ENCODE data around the gene POLH. TPM values are rescaled to one million over a fixed set of nuclear protein-coding genes. Genes with fewer than 3 reads are reported as not detected.

The POLH gene
- total and polyA plus RNA-seq, 2 donors (not counting 3 experiments of a cell fraction or from before 2014, with no cell fraction given), result 9.3 to 36.6 TPM

DNA sequence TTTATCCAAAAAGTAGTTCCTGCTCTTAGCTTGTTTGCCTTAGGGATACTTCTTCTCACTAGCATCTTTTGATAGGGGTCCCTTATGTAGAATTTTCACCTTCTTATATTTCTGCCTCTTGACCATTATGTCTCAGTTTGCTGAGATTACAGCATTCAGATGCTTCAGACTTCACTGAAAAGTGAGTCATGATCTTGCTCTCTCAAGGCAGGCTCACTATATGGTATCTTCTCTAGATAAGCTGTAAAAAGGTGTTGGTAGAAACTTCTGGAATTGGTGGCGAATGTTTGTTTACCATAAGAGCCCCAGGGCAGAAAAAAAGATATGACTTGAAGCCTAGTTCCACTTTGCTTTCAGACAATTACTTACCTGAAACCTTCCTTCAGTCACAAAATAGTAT lies 33.4 kb downstream of the POLH start:
- POLR2A ChIA-PET, result no interaction called here
- H3K36me3 ChIP-seq (ENCODE audit: control insufficient read depth in 2 of 2, extremely low read depth in 1 of 2, insufficient read depth in 2 of 2, low read length in 2 of 2), result peaks cover 12 to 18% of the 10 kb centered on the region in 2 experiments

More for the DNA sequence above, 33.4 kb downstream of the POLH start:
- no peaks in the 10 kb centered on the region for H3K9me1 ChIP-seq (replicated peaks; ENCODE audit: control insufficient read depth, extremely low read depth, insufficient read depth, low read length)
- H4K20me1 ChIP-seq (replicated peaks; ENCODE audit: control insufficient read depth, extremely low read depth, insufficient read depth, low read length), result no peaks in the 10 kb centered on the region
- no peak overlapping the region for H3K4me3 ChIP-seq (replicated peaks in 1 of 3; ENCODE audit: insufficient read depth in 1 of 3, low read depth in 1 of 3, low read length in 3 of 3)
- no TSS peak for BruUV-seq (replicated peaks)
- CTCF ChIA-PET, result interaction anchor here (1.6 to 3.8 kb wide), 2 partner anchors 12 to 469 kb away, joined by 13 to 31 read pairs; no protein-coding TSS in a partner anchor
- peaks cover 1% of the 10 kb centered on the region for H3K4me1 ChIP-seq (ENCODE audit: control insufficient read depth, extremely low read depth, insufficient read depth, low read length)
- dilution Hi-C loops (cut with MboI; ENCODE audit: extremely low pct_ligation_motif_present, low sequenced_read_pairs), result no loop called here
- no peaks in the 10 kb centered on the region for H3K9me3 ChIP-seq (replicated peaks; ENCODE audit: control insufficient read depth, insufficient read depth, low read length)
- no peak for FAIRE-seq
- no peak overlapping the region for H3K4me2 ChIP-seq (ENCODE audit: insufficient read depth, low read length)
- H3K27ac ChIP-seq (ENCODE audit: insufficient read depth, low read depth, low read length), result no peak overlapping the region
- H3K27me3 ChIP-seq (ENCODE audit: control insufficient read depth in 2 of 2, insufficient read depth in 2 of 2, low read length in 2 of 2), result no peaks in the 10 kb centered on the region
- TF ChIP-seq, protein P1, sequence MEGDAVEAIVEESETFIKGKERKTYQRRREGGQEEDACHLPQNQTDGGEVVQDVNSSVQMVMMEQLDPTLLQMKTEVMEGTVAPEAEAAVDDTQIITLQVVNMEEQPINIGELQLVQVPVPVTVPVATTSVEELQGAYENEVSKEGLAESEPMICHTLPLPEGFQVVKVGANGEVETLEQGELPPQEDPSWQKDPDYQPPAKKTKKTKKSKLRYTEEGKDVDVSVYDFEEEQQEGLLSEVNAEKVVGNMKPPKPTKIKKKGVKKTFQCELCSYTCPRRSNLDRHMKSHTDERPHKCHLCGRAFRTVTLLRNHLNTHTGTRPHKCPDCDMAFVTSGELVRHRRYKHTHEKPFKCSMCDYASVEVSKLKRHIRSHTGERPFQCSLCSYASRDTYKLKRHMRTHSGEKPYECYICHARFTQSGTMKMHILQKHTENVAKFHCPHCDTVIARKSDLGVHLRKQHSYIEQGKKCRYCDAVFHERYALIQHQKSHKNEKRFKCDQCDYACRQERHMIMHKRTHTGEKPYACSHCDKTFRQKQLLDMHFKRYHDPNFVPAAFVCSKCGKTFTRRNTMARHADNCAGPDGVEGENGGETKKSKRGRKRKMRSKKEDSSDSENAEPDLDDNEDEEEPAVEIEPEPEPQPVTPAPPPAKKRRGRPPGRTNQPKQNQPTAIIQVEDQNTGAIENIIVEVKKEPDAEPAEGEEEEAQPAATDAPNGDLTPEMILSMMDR (IDR thresholded peaks at IDR 0.05; ENCODE audit: extremely low read depth in 1 of 2, insufficient read depth in 1 of 2, low read depth in 1 of 2, low read length in 2 of 2), result no peak
- TF ChIP-seq POLR2AphosphoS5 (IDR thresholded peaks at IDR 0.05; ENCODE audit: insufficient read depth, low read depth, low read length) (no peak), GATA2 (IDR thresholded peaks at IDR 0.05; ENCODE audit: insufficient read depth, insufficient read length, low read depth, low read length) (no peak), EZH2 (IDR thresholded peaks at IDR 0.05; ENCODE audit: borderline replicate concordance, low read depth, low read length, severe bottlenecking) (no peak), POLR2A (IDR thresholded peaks at IDR 0.05; ENCODE audit: low read depth, low read length) (no peak), MYC (IDR thresholded peaks at IDR 0.05; ENCODE audit: low read depth, low read length) (no peak), FOS (IDR thresholded peaks at IDR 0.05; ENCODE audit: borderline replicate concordance, insufficient read depth, low read length) (no peak), JUN (IDR thresholded peaks at IDR 0.05; ENCODE audit: borderline replicate concordance, insufficient read depth, insufficient read length, low read depth) (no peak)
- TF ChIP-seq, protein P2, sequence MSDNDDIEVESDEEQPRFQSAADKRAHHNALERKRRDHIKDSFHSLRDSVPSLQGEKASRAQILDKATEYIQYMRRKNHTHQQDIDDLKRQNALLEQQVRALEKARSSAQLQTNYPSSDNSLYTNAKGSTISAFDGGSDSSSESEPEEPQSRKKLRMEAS (IDR thresholded peaks at IDR 0.05; ENCODE audit: insufficient read depth, insufficient read length), result no peak
- no peaks in the 10 kb centered on the region for H3K79me2 ChIP-seq (ENCODE audit: control insufficient read depth, insufficient read depth, low read length)
- intact Hi-C loops (cut with micrococcal nuclease), result loop anchor here (5.0 kb wide), 1 partner anchor 163 kb away; the partner anchor contains the start of gene VEGFA
- no peak overlapping the region for H3K9ac ChIP-seq (replicated peaks; ENCODE audit: extremely low read depth, insufficient read depth, low read length)
- no peak for DNase-seq (ENCODE audit: low read depth, low spot score)
- no peak overlapping the region for H2AFZ ChIP-seq (ENCODE audit: low read depth, low read length)
